CD4-positive, alpha-beta T cell treated with Interleukin-21 for 1 hour (primary cell): ENCODE data around the gene CD164L2.
A peak's percentile ranks its signal among the peaks of the same experiment; 100 is the strongest.
"Not testable (repeated sequence)": the region's sequence is repeated elsewhere in the genome, so short reads cannot be mapped to it uniquely, and the experiment has no call there.

Experiments
- DNase-seq: peaks from one replicate; pipeline ENCODE4 v3.0.0-alpha.2; 2020

Gene CD164L2

GRCh38 chr1:27403931-27404330, 20.8 kb upstream of the CD164L2 start:
- DNase-seq, result no peak

- DNase-seq, result peak; percentile 22
Observed at GRCh38 chr1:27403065-27403726, 20.1 kb upstream of the CD164L2 start.

GRCh38 chr1:27402349-27402754, 19.2 kb upstream of the CD164L2 start:
- peak; percentile 16 for DNase-seq

- DNase-seq, result no peak
Observed at GRCh38 chr1:27400963-27401341, 17.8 kb upstream of the CD164L2 start.

- no peak for DNase-seq
Observed at GRCh38 chr1:27400082-27400962, 17.2 kb upstream of the CD164L2 start.

GRCh38 chr1:27399251-27400025, 16.3 kb upstream of the CD164L2 start:
- no peak for DNase-seq

GRCh38 chr1:27398405-27399149, 15.4 kb upstream of the CD164L2 start:
- no peak for DNase-seq

GRCh38 chr1:27397749-27398148, 14.6 kb upstream of the CD164L2 start:
- DNase-seq, result no peak

GRCh38 chr1:27397110-27397509, 14.0 kb upstream of the CD164L2 start:
- no peak for DNase-seq

- peak; percentile 88 for DNase-seq
Observed at GRCh38 chr1:27395441-27396195, 12.5 kb upstream of the CD164L2 start.

GRCh38 chr1:27394925-27395324, 11.8 kb upstream of the CD164L2 start:
- DNase-seq, result no peak

- no peak for DNase-seq
Observed at GRCh38 chr1:27394282-27394658, 11.1 kb upstream of the CD164L2 start.

- no peak for DNase-seq
Observed at GRCh38 chr1:27393641-27394281, 10.6 kb upstream of the CD164L2 start.

- no peak for DNase-seq
Observed at GRCh38 chr1:27392778-27393635, 9.9 kb upstream of the CD164L2 start.

- DNase-seq, result peak; percentile 94
Observed at GRCh38 chr1:27392096-27392777, 9.1 kb upstream of the CD164L2 start, which contains the start of gene GPR3. Gene GPR3 (plus strand): TSS chr1:27392622. CDS start chr1:27393799, 1,177 bp downstream.

- peak; percentile 44 for DNase-seq
Observed at GRCh38 chr1:27391511-27392095, 8.5 kb upstream of the CD164L2 start.

- DNase-seq, result peak; percentile 78
Observed at GRCh38 chr1:27388337-27389005, 5.3 kb upstream of the CD164L2 start.

- not testable (repeated sequence) for DNase-seq
Observed at GRCh38 chr1:27384797-27385196, 1.7 kb upstream of the CD164L2 start.

GRCh38 chr1:27383661-27384060, 528 bp upstream of the CD164L2 start:
- no peak for DNase-seq
